ENCODE data around the gene INSR.

The INSR gene

GRCh38 chr19:7295912-7296536, 1.8 kb upstream of the INSR start:
- DNase-seq (ENCODE audit: low read depth, low spot score), result no peak

GRCh38 chr19:7294558-7295212, 471 bp upstream of the INSR start:
- peak; percentile 47 for DNase-seq (ENCODE audit: low read depth, low spot score)

GRCh38 chr19:7292950-7293761, 1.1 kb downstream of the INSR start:
- DNase-seq (ENCODE audit: low read depth, low spot score), result peak; percentile 25

- no peak for DNase-seq (ENCODE audit: low read depth, low spot score)
Observed at GRCh38 chr19:7292352-7292949, 1.8 kb downstream of the INSR start.

GRCh38 chr19:7288977-7289376, 5.2 kb downstream of the INSR start:
- DNase-seq (ENCODE audit: low read depth, low spot score), result no peak

- no peak for DNase-seq (ENCODE audit: low read depth, low spot score)
Observed at GRCh38 chr19:7288131-7288530, 6.1 kb downstream of the INSR start.

GRCh38 chr19:7287722-7288121, 6.5 kb downstream of the INSR start:
- peak; percentile 57 for DNase-seq (ENCODE audit: low read depth, low spot score)

GRCh38 chr19:7280940-7281666, 13.1 kb downstream of the INSR start:
- no peak for DNase-seq (ENCODE audit: low read depth, low spot score)

- no peak for DNase-seq (ENCODE audit: low read depth, low spot score)
Observed at GRCh38 chr19:7272856-7273578, 21.2 kb downstream of the INSR start.

GRCh38 chr19:7268705-7269098, 25.5 kb downstream of the INSR start:
- DNase-seq (ENCODE audit: low read depth, low spot score), result no peak

GRCh38 chr19:7267792-7268704, 26.2 kb downstream of the INSR start:
- DNase-seq (ENCODE audit: low read depth, low spot score), result no peak

- no peak for DNase-seq (ENCODE audit: low read depth, low spot score)
Observed at GRCh38 chr19:7266832-7267231, 27.4 kb downstream of the INSR start.

- DNase-seq (ENCODE audit: low read depth, low spot score), result no peak
Observed at GRCh38 chr19:7265963-7266362, 28.3 kb downstream of the INSR start.

- no peak for DNase-seq (ENCODE audit: low read depth, low spot score)
Observed at GRCh38 chr19:7264858-7265257, 29.4 kb downstream of the INSR start.

- no peak for DNase-seq (ENCODE audit: low read depth, low spot score)
Observed at GRCh38 chr19:7263521-7263920, 30.7 kb downstream of the INSR start.

- DNase-seq (ENCODE audit: low read depth, low spot score), result no peak
Observed at GRCh38 chr19:7263066-7263465, 31.1 kb downstream of the INSR start.

- DNase-seq (ENCODE audit: low read depth, low spot score), result no peak
Observed at GRCh38 chr19:7262470-7262869, 31.7 kb downstream of the INSR start.

GRCh38 chr19:7260161-7260560, 34.1 kb downstream of the INSR start:
- no peak for DNase-seq (ENCODE audit: low read depth, low spot score)

- DNase-seq (ENCODE audit: low read depth, low spot score), result no peak
Observed at GRCh38 chr19:7258840-7259395, 35.3 kb downstream of the INSR start.

All from ELF-1 (cell line).